Nephron progenitor cell (in vitro differentiated cells): Measurements from ENCODE around the gene CDKAL1.
A peak's percentile ranks its signal among the peaks of the same experiment; 100 is the strongest.

ENCODE experiments used
- DNase-seq: peaks from one replicate; pipeline ENCODE4 v3.0.0; 2021
- H3K27ac Mint-ChIP-seq: 2 replicates; pipeline ENCODE4 v1.8.0; 2021; ENCODE audit warnings: mild to moderate bottlenecking, moderate library complexity, mixed read lengths
- H3K27me3 Mint-ChIP-seq: 2 replicates; pipeline ENCODE4 v1.8.0; 2021; ENCODE audit warnings: mild to moderate bottlenecking, low read depth, mixed read lengths; ENCODE audit not compliant: poor library complexity
- H3K36me3 Mint-ChIP-seq: 2 replicates; pipeline ENCODE4 v1.8.0; 2021; ENCODE audit warnings: low read depth, mixed read lengths
- H3K4me1 Mint-ChIP-seq: 2 replicates; pipeline ENCODE4 v1.8.0; 2021; ENCODE audit warnings: mixed read lengths
- H3K4me3 Mint-ChIP-seq: 2 replicates; pipeline ENCODE4 v1.8.0; 2021; ENCODE audit warnings: mild to moderate bottlenecking, moderate library complexity, mixed read lengths
- H3K9me3 Mint-ChIP-seq: 2 replicates; pipeline ENCODE4 v1.8.0; 2021; ENCODE audit warnings: mild to moderate bottlenecking, moderate library complexity, mixed read lengths
- CTCF ChIP-seq: fragments of 200-600 bp; sonication (generic); IDR thresholded peaks from 2 replicates; pipeline ENCODE4 v1.5.0; 2021; ENCODE audit warnings: antibody characterized with exemption

CDKAL1 gene

GRCh38 chr6:20846602-20847028 is 312.4 kb downstream of the CDKAL1 start:
- no peak overlapping the region for H3K4me3 Mint-ChIP-seq
- H3K36me3 Mint-ChIP-seq, result no peaks in the 10 kb centered on the region
- DNase-seq, result no peak
- H3K9me3 Mint-ChIP-seq, result no peaks in the 10 kb centered on the region
- H3K27me3 Mint-ChIP-seq, result no peaks in the 10 kb centered on the region
- peaks cover 8% of the 10 kb centered on the region for H3K4me1 Mint-ChIP-seq
- no peak overlapping the region for H3K27ac Mint-ChIP-seq
- no peak for TF ChIP-seq CTCF

GRCh38 chr6:20847904-20848303 is 313.6 kb downstream of the CDKAL1 start:
- no peak for DNase-seq
- H3K4me3 Mint-ChIP-seq, result no peak overlapping the region
- no peaks in the 10 kb centered on the region for H3K9me3 Mint-ChIP-seq
- peaks cover 15% of the 10 kb centered on the region for H3K4me1 Mint-ChIP-seq
- H3K27me3 Mint-ChIP-seq, result no peaks in the 10 kb centered on the region
- H3K36me3 Mint-ChIP-seq, result no peaks in the 10 kb centered on the region
- H3K27ac Mint-ChIP-seq, result no peak overlapping the region
- no peak for TF ChIP-seq CTCF

GRCh38 chr6:20850686-20851416 is 316.6 kb downstream of the CDKAL1 start:
- H3K4me3 Mint-ChIP-seq, result no peak overlapping the region
- H3K36me3 Mint-ChIP-seq, result no peaks in the 10 kb centered on the region
- H3K9me3 Mint-ChIP-seq, result no peaks in the 10 kb centered on the region
- H3K27me3 Mint-ChIP-seq, result no peaks in the 10 kb centered on the region
- DNase-seq, result no peak
- peaks cover 16% of the 10 kb centered on the region for H3K4me1 Mint-ChIP-seq
- peak overlapping the region; percentile 38 for H3K27ac Mint-ChIP-seq
- no peak for TF ChIP-seq CTCF

GRCh38 chr6:20851795-20852194 is 317.5 kb downstream of the CDKAL1 start:
- no peak overlapping the region for H3K27ac Mint-ChIP-seq
- no peaks in the 10 kb centered on the region for H3K27me3 Mint-ChIP-seq
- TF ChIP-seq CTCF, result no peak
- H3K9me3 Mint-ChIP-seq, result no peaks in the 10 kb centered on the region
- H3K4me3 Mint-ChIP-seq, result no peak overlapping the region
- H3K4me1 Mint-ChIP-seq, result peaks cover 16% of the 10 kb centered on the region
- DNase-seq, result no peak
- no peaks in the 10 kb centered on the region for H3K36me3 Mint-ChIP-seq

GRCh38 chr6:20853828-20854227 is 319.6 kb downstream of the CDKAL1 start:
- no peak overlapping the region for H3K27ac Mint-ChIP-seq
- TF ChIP-seq CTCF, result no peak
- no peaks in the 10 kb centered on the region for H3K27me3 Mint-ChIP-seq
- peaks cover 16% of the 10 kb centered on the region for H3K4me1 Mint-ChIP-seq
- H3K4me3 Mint-ChIP-seq, result no peak overlapping the region
- H3K36me3 Mint-ChIP-seq, result no peaks in the 10 kb centered on the region
- H3K9me3 Mint-ChIP-seq, result no peaks in the 10 kb centered on the region
- DNase-seq, result no peak

- no peak overlapping the region for H3K4me3 Mint-ChIP-seq
- H3K27me3 Mint-ChIP-seq, result no peaks in the 10 kb centered on the region
- H3K27ac Mint-ChIP-seq, result no peak overlapping the region
- TF ChIP-seq CTCF, result no peak
- H3K4me1 Mint-ChIP-seq, result peaks cover 7% of the 10 kb centered on the region
- no peak for DNase-seq
- peaks cover 6% of the 10 kb centered on the region for H3K36me3 Mint-ChIP-seq
- H3K9me3 Mint-ChIP-seq, result no peaks in the 10 kb centered on the region
Measured at GRCh38 chr6:20856681-20857288, 322.5 kb downstream of the CDKAL1 start.
